GM21515 (cell line): Measurements from ENCODE around the gene MPHOSPH6.
"Not testable (repeated sequence)": the region's sequence is repeated elsewhere in the genome, so short reads cannot be mapped to it uniquely, and the experiment has no call there.

Experiments
- ATAC-seq: cut with Tn5 transposase; IDR thresholded peaks from one replicate; pipeline ENCODE4 v1.9.1; 2021; ENCODE audit not compliant: unreplicated experiment

The MPHOSPH6 gene

GRCh38 chr16:82169861-82170845 is at the start of gene MPHOSPH6:
Gene MPHOSPH6, minus strand, starts transcription at chr16:82170224. Its CDS starts 49 bp downstream, at chr16:82170175.
- peak; percentile 95 for ATAC-seq

GRCh38 chr16:82219298-82219697 is 49.3 kb upstream of the MPHOSPH6 start:
- ATAC-seq: no peak

- not testable (repeated sequence) for ATAC-seq
These were observed 39.3 kb upstream of the MPHOSPH6 start for GRCh38 chr16:82209314-82209713.

- no peak for ATAC-seq
These were observed 33.2 kb upstream of the MPHOSPH6 start for GRCh38 chr16:82203198-82203597.

GRCh38 chr16:82201926-82202325 is 31.9 kb upstream of the MPHOSPH6 start:
- no peak for ATAC-seq

- ATAC-seq: no peak
These were observed 31.3 kb upstream of the MPHOSPH6 start for GRCh38 chr16:82201351-82201750.

GRCh38 chr16:82199209-82199608 is 29.2 kb upstream of the MPHOSPH6 start:
- no peak for ATAC-seq

- ATAC-seq: no peak
These were observed 27.7 kb upstream of the MPHOSPH6 start for GRCh38 chr16:82197540-82198240.

GRCh38 chr16:82195917-82196494 is 26.0 kb upstream of the MPHOSPH6 start:
- ATAC-seq: no peak

- no peak for ATAC-seq
These were observed 24.1 kb upstream of the MPHOSPH6 start for GRCh38 chr16:82194086-82194485.

GRCh38 chr16:82192665-82193064 is 22.6 kb upstream of the MPHOSPH6 start:
- ATAC-seq: no peak

GRCh38 chr16:82190386-82190785 is 20.4 kb upstream of the MPHOSPH6 start:
- no peak for ATAC-seq

- no peak for ATAC-seq
These were observed 17.8 kb upstream of the MPHOSPH6 start for GRCh38 chr16:82187829-82188228.

- ATAC-seq: no peak
These were observed 15.0 kb upstream of the MPHOSPH6 start for GRCh38 chr16:82185012-82185411.

GRCh38 chr16:82184213-82184612 is 14.2 kb upstream of the MPHOSPH6 start:
- ATAC-seq: no peak

GRCh38 chr16:82183004-82183397 is 13.0 kb upstream of the MPHOSPH6 start:
- ATAC-seq: no peak

GRCh38 chr16:82182266-82183003 is 12.4 kb upstream of the MPHOSPH6 start:
- no peak for ATAC-seq

GRCh38 chr16:82181461-82182185 is 11.6 kb upstream of the MPHOSPH6 start:
- no peak for ATAC-seq

- no peak for ATAC-seq
These were observed 8.3 kb upstream of the MPHOSPH6 start for GRCh38 chr16:82178352-82178751.

GRCh38 chr16:82177555-82177954 is 7.5 kb upstream of the MPHOSPH6 start:
- ATAC-seq: no peak
